GM13976 (cell line): ENCODE measurements around the gene GNPTAB.
A peak's percentile ranks its signal among the peaks of the same experiment; 100 is the strongest.

ENCODE experiments used
- DNase-seq: peaks from one replicate; pipeline ENCODE4 v3.0.0; 2012; ENCODE audit warnings: low spot score
- CTCF ChIP-seq: IDR thresholded peaks from 2 replicates; pipeline ENCODE4 v1.5.1; 2012; ENCODE audit warnings: borderline replicate concordance, mild to moderate bottlenecking; ENCODE audit not compliant: insufficient read depth; ENCODE audit errors: extremely low read depth, missing control alignments, control extremely low read depth
- in situ Hi-C: fragments of 300-500 bp; cut with MboI; formaldehyde crosslinking; loops from one replicate; pipeline ENCODE4 v1.12.0; 2022; ENCODE audit warnings: low sequenced_read_pairs, mixed read lengths, inconsistent platforms; ENCODE audit not compliant: unreplicated experiment

Gene GNPTAB

GRCh38 chr12:101700299-101700820 lies 130.4 kb downstream of the GNPTAB start:
- in situ Hi-C loops: no loop called here
- no peak for DNase-seq
- TF ChIP-seq CTCF: no peak

GRCh38 chr12:101698800-101699347 lies 131.9 kb downstream of the GNPTAB start:
- in situ Hi-C loops: no loop called here
- peak; percentile 5 for TF ChIP-seq CTCF
- peak; percentile 33 for DNase-seq

GRCh38 chr12:101697930-101698799 lies 132.6 kb downstream of the GNPTAB start:
- peak; percentile 78 for DNase-seq
- TF ChIP-seq CTCF: no peak
- in situ Hi-C loops: no loop called here

DNA sequence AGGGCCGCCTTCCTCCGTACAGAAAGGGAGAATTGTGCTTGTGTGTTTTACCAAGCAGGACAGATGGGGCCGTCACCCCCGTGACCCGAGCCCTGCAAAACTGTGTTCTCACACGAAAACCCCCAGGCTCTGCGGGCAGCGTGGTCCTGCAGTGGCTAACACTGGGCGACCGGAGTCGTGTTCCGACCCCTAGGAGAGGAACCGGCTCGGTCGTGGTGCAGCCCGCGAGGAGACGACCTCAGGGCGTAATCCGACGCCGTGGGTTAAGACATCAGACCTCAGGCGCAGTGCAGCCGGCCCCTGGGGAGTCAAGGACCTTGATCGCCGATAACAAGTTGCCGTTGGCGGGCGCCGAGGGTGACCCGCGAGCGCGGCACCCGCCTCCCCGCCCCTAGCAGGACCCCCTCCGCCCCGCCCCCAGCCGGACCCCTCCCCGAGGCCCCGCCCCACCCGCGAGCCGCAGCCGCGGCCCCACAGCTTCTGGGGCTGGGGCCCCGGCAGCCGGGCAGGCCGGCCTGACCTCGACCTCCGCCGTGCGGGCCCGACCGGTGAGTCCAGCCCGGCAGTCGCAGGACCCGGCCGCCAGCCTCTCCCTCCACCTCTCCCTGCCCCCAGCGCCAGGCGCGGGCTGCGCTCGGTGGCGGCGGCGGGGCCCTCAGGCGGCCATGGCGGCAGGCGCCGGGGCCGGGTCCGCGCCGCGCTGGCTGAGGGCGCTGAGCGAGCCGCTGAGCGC lies 133.4 kb downstream of the GNPTAB start, which contains the start of gene CHPT1:
TSS of gene CHPT1 (plus strand) at position 444 of the 733 bp plus-strand sequence. CDS start at position 666, 222 bp downstream.
- DNase-seq: peak; percentile 81
- no peak for TF ChIP-seq CTCF
- in situ Hi-C loops: no loop called here

GRCh38 chr12:101696251-101697196 lies 134.2 kb downstream of the GNPTAB start:
- TF ChIP-seq CTCF: no peak
- in situ Hi-C loops: no loop called here
- DNase-seq: no peak
